LNCAP (cell line): ENCODE measurements around the gene PTGDR.

Experiments
- TF ChIP-seq, protein P1 (sequence below): fragments of 450-650 bp; IDR thresholded peaks from 2 replicates; pipeline ENCODE4 v1.5.1; 2017; ENCODE audit warnings: mild to moderate bottlenecking

PTGDR gene

DNA sequence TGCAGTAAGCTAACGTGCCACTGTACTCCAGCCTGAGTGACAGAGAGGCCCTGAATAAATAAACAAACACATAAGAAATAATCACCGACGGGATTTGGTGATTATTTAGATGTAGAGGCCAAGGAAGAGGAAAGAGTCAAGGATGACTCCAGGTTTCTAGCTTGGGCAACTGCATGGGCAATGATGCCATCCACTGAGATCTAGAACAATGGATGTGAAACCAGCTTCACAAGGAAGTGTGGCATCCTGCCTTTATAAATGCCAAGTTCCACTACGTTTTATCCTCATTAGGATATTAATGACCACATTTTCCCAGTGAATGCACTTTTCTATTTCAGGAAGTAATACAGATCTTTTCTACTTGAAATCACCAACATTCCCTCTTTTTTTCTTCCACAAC is 35.7 kb downstream of the PTGDR start:
- TF ChIP-seq, protein P1, sequence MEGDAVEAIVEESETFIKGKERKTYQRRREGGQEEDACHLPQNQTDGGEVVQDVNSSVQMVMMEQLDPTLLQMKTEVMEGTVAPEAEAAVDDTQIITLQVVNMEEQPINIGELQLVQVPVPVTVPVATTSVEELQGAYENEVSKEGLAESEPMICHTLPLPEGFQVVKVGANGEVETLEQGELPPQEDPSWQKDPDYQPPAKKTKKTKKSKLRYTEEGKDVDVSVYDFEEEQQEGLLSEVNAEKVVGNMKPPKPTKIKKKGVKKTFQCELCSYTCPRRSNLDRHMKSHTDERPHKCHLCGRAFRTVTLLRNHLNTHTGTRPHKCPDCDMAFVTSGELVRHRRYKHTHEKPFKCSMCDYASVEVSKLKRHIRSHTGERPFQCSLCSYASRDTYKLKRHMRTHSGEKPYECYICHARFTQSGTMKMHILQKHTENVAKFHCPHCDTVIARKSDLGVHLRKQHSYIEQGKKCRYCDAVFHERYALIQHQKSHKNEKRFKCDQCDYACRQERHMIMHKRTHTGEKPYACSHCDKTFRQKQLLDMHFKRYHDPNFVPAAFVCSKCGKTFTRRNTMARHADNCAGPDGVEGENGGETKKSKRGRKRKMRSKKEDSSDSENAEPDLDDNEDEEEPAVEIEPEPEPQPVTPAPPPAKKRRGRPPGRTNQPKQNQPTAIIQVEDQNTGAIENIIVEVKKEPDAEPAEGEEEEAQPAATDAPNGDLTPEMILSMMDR = no peak

DNA sequence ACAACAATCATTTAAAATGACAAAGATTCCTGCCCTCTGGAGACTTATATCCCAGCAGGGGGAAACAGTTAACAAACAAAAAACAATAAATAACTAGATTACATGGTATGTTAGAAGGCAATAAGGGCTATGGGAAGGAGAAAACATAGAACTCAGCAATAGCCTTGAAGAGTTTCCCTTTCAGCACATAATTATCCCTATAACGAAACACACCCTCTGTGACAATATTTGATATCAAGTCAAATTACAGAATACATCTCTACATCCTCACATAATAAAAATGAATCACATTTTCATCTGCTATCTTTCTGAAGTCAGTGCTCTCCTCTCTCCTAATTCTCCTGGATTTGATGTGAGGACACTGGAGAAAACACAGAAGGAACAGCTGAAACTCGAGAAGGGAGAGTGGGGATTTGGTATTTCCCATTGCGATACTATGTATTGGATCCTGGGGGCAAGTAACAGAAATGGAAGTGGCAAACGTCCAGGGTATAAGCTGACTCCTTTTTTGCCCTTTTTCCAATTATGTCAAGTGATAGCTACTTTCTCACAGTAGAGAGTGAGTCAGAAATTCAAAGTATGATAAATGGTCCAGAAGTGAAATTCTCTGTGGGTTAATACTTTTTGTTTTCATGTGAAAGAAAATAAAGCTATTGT is 36.9 kb downstream of the PTGDR start:
- TF ChIP-seq, protein P1 = no peak

DNA sequence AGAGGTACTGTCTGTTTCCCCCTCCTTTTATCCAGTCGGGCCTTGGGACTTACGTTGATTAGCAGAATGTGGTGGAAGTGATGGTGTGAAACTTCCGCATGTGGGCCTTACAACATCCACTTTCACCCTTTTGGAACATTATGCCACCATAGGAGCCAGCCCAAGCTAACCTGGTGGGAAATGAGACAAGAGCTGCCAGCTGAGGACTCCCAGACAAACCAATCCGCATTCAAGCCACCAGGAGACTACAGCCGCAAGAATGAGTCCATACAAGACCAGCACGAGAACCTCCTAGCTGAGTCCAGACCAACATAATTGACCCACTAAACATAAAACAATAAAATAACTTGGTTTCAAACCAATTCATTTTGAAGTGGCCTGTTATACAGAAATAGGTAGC is 37.5 kb downstream of the PTGDR start:
- TF ChIP-seq, protein P1 = no peak

DNA sequence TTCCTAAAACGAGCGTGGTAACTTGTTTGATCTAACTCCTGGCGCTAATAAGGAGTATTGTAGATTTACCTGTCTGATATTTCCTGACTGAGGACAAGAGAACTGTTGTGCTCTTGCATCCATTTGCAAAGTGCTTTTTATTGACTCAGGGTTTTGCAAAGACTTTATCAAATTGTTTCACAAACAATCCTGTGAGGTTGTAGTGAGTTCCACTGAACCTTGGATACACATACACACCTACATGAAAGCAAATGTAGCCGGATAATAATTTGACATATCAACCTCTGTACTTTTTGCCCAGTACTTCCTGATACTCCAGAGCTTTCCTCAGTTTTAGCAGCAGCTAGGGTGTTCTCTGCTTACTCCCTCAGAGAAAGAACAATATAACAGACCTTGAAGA is 39.9 kb downstream of the PTGDR start:
- TF ChIP-seq, protein P1 = no peak

DNA sequence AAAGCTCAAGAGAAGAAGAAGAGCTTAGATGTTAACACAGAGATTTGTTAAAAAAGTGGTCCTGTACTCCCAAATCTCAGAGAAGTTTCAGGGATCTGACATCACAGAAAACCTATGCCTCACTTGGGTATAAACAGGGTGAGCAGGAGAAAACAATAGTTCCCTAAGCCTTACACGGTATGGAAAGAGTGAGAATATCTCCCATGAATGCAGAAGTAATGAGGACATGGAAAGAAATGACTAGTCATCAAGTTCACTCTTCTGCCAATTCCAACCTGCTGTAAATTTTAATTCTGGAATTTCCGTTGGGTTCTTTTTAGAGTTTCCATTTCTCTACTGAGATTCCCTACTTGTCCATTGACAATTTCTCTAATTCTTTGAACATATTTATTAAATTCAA is 40.4 kb downstream of the PTGDR start:
- TF ChIP-seq, protein P1 = no peak

DNA sequence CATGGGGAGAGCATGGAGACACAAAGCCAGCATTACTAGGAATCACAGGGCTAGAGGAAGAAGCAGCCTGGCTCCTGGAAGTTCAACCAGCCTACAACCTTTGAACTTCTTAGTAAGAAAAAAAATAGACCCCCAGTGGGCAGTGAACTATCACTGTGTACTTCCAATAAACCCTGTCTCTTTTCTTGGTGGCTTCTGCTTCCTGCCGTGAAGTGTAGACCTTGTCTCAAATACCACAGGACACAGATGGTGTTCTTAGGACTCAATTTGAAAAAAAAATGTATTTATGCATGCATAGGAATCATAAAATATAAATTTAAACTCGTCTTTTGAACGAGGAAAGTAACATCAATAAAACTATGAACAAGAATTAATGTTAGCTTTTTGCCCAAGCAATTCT is 43.0 kb downstream of the PTGDR start:
- TF ChIP-seq, protein P1 = no peak

DNA sequence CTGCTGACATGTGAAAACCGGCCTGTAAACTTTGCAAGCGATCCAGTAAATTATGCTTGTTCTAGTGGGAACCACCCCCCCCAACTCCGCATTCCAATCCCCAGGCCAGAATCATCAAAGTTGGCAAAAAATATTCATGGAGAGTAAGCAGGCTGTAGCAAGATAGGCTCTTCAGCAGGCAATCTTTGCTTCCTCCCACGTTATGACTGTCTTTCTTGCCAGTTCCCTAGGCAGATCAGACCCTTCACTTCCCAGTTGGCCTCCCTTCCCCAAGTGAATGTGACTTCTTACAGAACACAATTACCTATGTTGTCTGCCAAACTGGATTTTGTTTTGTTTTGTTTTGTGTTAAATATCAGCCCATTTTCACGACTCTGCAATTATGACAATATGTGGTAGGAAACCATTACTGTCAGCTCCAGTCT is 45.4 kb downstream of the PTGDR start:
- TF ChIP-seq, protein P1 = no peak

DNA sequence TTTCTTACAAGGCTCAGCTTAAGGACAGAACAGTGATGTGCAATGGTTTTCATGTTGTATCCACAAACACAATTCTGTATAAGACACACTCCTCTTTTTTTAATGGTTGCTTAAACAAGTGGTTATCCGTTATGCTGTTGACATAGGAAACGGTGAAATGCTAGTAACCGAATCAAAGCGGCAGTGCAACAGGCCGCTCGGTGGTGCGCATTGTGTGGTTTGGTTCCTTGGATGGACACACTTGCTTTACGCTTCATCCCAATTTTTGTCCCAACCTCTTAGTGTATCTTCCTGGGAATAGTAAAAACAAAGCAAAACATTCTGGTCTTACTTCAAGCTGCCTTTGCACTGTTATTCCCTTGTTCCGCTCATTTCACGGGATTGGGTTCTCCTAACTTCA is 46.0 kb downstream of the PTGDR start:
- TF ChIP-seq, protein P1 = no peak
